ENCODE measurements around the gene PYY. TPM values are rescaled to one million over a fixed set of nuclear protein-coding genes. Genes with fewer than 3 reads are reported as not detected.
A peak's percentile ranks its signal among the peaks of the same experiment; 100 is the strongest.

PYY gene
- polyA plus RNA-seq, 3 donors, result not detected

DNA sequence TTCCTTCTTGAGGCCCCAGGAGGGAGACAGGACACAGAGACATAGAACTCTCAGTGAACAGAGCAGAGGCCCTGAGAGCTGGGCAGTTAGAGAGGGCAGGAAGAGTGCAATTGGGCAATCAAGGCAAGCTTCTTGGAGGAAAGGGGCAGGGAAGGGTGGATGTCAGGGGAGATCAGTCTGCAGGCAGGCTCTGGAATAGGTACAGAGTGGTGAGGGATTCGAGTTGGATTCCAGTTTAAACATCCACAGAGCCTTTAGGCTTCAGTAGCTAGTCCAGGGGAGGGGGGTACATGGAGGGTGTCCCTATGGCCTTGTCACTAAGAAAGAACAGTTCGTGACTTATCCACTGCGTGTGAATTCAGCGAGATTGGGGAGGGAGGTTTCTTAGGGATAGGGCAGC is 2.0 kb downstream of the PYY start:
- intact Hi-C loops (cut with micrococcal nuclease), result no loop called here
- Histone ChIP-seq H3K9ac (ENCODE audit: insufficient read depth, low read length, poor library complexity, severe bottlenecking) (no peak overlapping the region), H3K27ac (ENCODE audit: low read depth in 1 of 2, low read length in 2 of 2) (no peak overlapping the region), H3K4me1 (ENCODE audit: control insufficient read depth in 1 of 2, insufficient read depth in 2 of 2, low read length in 2 of 2) (peaks cover 13 to 15% of the 10 kb centered on the region in 2 donors), H3K9me3 (replicated peaks in 1 of 2; ENCODE audit: control insufficient read depth in 1 of 2, insufficient read depth in 1 of 2, low read length in 2 of 2) (peaks cover 0 to 12% of the 10 kb centered on the region in 2 donors), H2AFZ (ENCODE audit: insufficient read depth, low read depth, low read length, poor library complexity, severe bottlenecking) (no peak overlapping the region), H4K20me1 (ENCODE audit: insufficient read depth, low read length) (no peaks in the 10 kb centered on the region), H3K4me2 (replicated peaks; ENCODE audit: extremely low read depth, low read length, poor library complexity, severe bottlenecking) (no peak overlapping the region), H3K36me3 (replicated peaks in 1 of 2; ENCODE audit: control insufficient read depth in 1 of 2, insufficient read depth in 2 of 2, low read length in 2 of 2) (no peaks in the 10 kb centered on the region), H3K79me2 (ENCODE audit: insufficient read depth, low read length) (no peaks in the 10 kb centered on the region), H3K4me3 (replicated peaks in 1 of 3; ENCODE audit: low read depth in 2 of 3, low read length in 3 of 3) (no peak overlapping the region), H3K27me3 (ENCODE audit: control insufficient read depth in 2 of 2, insufficient read depth in 2 of 2, low read length in 2 of 2) (peaks cover 17 to 50% of the 10 kb centered on the region in 2 donors)
- 100% methylated on average over 1 of the region's 4 CpGs for WGBS (ENCODE audit: insufficient coverage)
- DNase-seq, result no peak
- no peak for TF ChIP-seq CTCF (IDR thresholded peaks at IDR 0.05)
- Mint-ChIP-seq H3K4me3 (peak overlapping the region in 1 of 2 donors; percentile 81), H3K9me3 (peaks cover 0 to 14% (median 0%) of the 10 kb centered on the region in 7 donors), H3K36me3 (no peaks in the 10 kb centered on the region), H3K27me3 (ENCODE audit: low read depth in 3 of 3) (peaks cover 43 to 57% (median 57%) of the 10 kb centered on the region in 3 donors), H3K27ac (no peak overlapping the region), H3K4me1 (peaks cover 19% of the 10 kb centered on the region)

DNA sequence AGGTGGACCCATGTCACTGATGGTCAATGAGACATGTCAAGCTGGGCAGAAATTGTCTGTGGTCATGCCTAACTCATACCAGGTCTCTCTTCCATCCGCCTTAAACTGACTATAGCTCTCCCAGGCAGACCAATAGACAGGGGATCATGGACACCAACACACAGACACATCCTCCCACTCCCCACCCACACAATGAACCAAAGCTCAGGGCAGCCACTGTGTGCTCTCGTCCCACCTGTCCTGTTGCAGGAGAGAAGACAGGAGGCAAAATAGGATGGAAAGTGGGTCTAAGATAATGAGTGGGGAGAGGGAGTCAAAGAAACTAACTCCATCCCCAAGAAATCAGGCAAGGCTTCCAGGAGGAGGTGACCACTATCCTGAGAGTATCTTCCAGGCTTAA is 3.2 kb downstream of the PYY start:
- Histone ChIP-seq H4K20me1 (ENCODE audit: insufficient read depth, low read length) (no peaks in the 10 kb centered on the region), H3K79me2 (ENCODE audit: insufficient read depth, low read length) (no peaks in the 10 kb centered on the region), H3K9ac (ENCODE audit: insufficient read depth, low read length, poor library complexity, severe bottlenecking) (no peak overlapping the region), H3K4me2 (replicated peaks; ENCODE audit: extremely low read depth, low read length, poor library complexity, severe bottlenecking) (no peak overlapping the region), H3K36me3 (replicated peaks in 1 of 2; ENCODE audit: control insufficient read depth in 1 of 2, insufficient read depth in 2 of 2, low read length in 2 of 2) (no peaks in the 10 kb centered on the region), H3K4me1 (ENCODE audit: control insufficient read depth in 1 of 2, insufficient read depth in 2 of 2, low read length in 2 of 2) (peaks cover 13 to 15% of the 10 kb centered on the region in 2 donors), H3K4me3 (replicated peaks in 1 of 3; ENCODE audit: low read depth in 2 of 3, low read length in 3 of 3) (no peak overlapping the region), H3K9me3 (replicated peaks in 1 of 2; ENCODE audit: control insufficient read depth in 1 of 2, insufficient read depth in 1 of 2, low read length in 2 of 2) (peaks cover 0 to 12% of the 10 kb centered on the region in 2 donors), H3K27me3 (ENCODE audit: control insufficient read depth in 2 of 2, insufficient read depth in 2 of 2, low read length in 2 of 2) (peaks cover 17 to 50% of the 10 kb centered on the region in 2 donors), H3K27ac (ENCODE audit: low read depth in 1 of 2, low read length in 2 of 2) (no peak overlapping the region), H2AFZ (ENCODE audit: insufficient read depth, low read depth, low read length, poor library complexity, severe bottlenecking) (no peak overlapping the region)
- Mint-ChIP-seq H3K4me1 (peaks cover 19% of the 10 kb centered on the region), H3K27me3 (ENCODE audit: low read depth in 3 of 3) (peaks cover 45 to 55% (median 51%) of the 10 kb centered on the region in 3 donors), H3K4me3 (no peak overlapping the region), H3K36me3 (no peaks in the 10 kb centered on the region), H3K9me3 (peaks cover 0 to 14% (median 0%) of the 10 kb centered on the region in 7 donors), H3K27ac (no peak overlapping the region)
- no peak for TF ChIP-seq CTCF (IDR thresholded peaks at IDR 0.05)
- no CpG with 5 or more reads among the region's 2 CpGs for WGBS (ENCODE audit: insufficient coverage)
- no peak for DNase-seq
- intact Hi-C loops (cut with micrococcal nuclease), result no loop called here
